GM13977 (cell line): Measurements from ENCODE around the gene VANGL1.

Experiments
- DNase-seq: peaks from one replicate; pipeline ENCODE4 v3.0.0; 2012; ENCODE audit warnings: low spot score
- CTCF ChIP-seq: IDR thresholded peaks from 2 replicates; pipeline ENCODE4 v1.5.1; 2012; ENCODE audit warnings: mild to moderate bottlenecking, control low read depth; ENCODE audit not compliant: insufficient read depth; ENCODE audit errors: extremely low read depth, missing control alignments
- in situ Hi-C: fragments of 300-500 bp; cut with MboI; formaldehyde crosslinking; loops from one replicate; pipeline ENCODE4 v1.12.0; 2022; ENCODE audit warnings: low sequenced_read_pairs, low pct_unique_long_range_greater_than_20kb, mixed read lengths, inconsistent platforms; ENCODE audit not compliant: unreplicated experiment

The VANGL1 gene

GRCh38 chr1:115744646-115745275 is 103.0 kb downstream of the VANGL1 start:
- no peak for TF ChIP-seq CTCF
- no peak for DNase-seq

DNA sequence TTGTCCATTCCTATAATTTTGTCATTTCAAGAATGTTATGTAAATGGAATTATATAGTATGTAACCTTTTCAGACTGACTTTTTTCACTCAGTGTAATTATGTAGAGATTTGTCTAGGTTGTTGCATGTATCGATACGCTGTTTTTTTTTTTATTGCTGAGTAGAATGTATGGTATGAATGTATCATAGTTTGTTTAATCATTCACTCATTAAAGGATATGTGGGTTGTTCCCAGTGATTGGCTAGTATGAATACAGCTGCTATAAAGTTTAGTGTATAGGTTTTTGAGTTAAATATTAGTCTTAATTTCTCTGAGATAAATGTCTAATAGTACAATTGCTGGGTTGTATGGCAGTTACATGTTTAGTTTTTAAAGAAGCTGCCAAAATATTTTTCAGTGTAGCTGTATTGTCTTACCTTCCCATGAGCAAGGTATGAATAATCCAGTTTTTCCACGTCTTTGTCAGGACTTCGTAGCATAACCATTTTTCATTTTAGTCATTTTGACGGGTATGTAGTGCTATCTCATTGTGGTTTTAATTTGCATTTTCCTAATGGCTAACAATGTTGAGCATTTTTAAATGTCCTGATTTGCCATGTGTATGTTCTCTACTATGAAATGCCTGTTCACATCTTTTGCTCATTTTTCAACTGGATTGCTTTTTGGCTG is 104.4 kb downstream of the VANGL1 start:
- TF ChIP-seq CTCF: no peak
- no peak for DNase-seq
- in situ Hi-C loops: no loop called here

More at GRCh38 chr1:115744646-115745275, 103.0 kb downstream of the VANGL1 start:
- in situ Hi-C loops: no loop called here
